Fibroblast of lung (primary cell): ENCODE measurements around the gene BBS9. TPM values are rescaled to one million over a fixed set of nuclear protein-coding genes. Genes with fewer than 3 reads are reported as not detected.

Source experiments
- DNase-seq, 2 donors: peaks; one replicate each; pipeline versions ENCODE4 v3.0.0 to v3.0.0-alpha.2; 2010; ENCODE audit warnings: low read depth in 2 of 2
- H2AFZ ChIP-seq: 2 replicates; pipeline ENCODE4 v1.5.1; 2012; ENCODE audit warnings: low read length, control low read depth, inconsistent platforms
- H3K27ac ChIP-seq: 2 replicates; pipeline ENCODE4 v1.5.1; 2011; ENCODE audit warnings: low read length, control low read depth; ENCODE audit not compliant: insufficient read depth
- H3K27me3 ChIP-seq: 2 replicates; pipeline ENCODE4 v1.5.1; 2011; ENCODE audit warnings: mild to moderate bottlenecking, low read length; ENCODE audit not compliant: control insufficient read depth, insufficient read depth
- H3K36me3 ChIP-seq: 2 replicates; pipeline ENCODE4 v1.5.1; 2011; ENCODE audit warnings: low read length; ENCODE audit not compliant: control insufficient read depth, insufficient read depth
- H3K4me1 ChIP-seq: 2 replicates; pipeline ENCODE4 v1.5.1; 2011; ENCODE audit warnings: low read length; ENCODE audit not compliant: control insufficient read depth, insufficient read depth; ENCODE audit errors: extremely low read depth
- H3K4me2 ChIP-seq: 2 replicates; pipeline ENCODE4 v1.5.1; 2011; ENCODE audit warnings: low read length, control low read depth; ENCODE audit not compliant: insufficient read depth; ENCODE audit errors: extremely low read depth
- H3K4me3 ChIP-seq, 4 experiments: fragments of 200-600 bp in 1 of 4; sonication (generic) in 1 of 4; replicated peaks in 1 of 4; 2 replicates each; pipeline ENCODE4 v1.5.1; 2011 to 2016; ENCODE audit warnings: low read length in 4 of 4, low read depth in 3 of 4, mild to moderate bottlenecking in 3 of 4, control low read depth in 2 of 4, inconsistent platforms in 1 of 4, mixed read lengths in 1 of 4; ENCODE audit not compliant: insufficient read depth in 1 of 4; ENCODE audit errors: control extremely low read depth in 1 of 4
- H3K79me2 ChIP-seq: 2 replicates; pipeline ENCODE4 v1.5.1; 2012; ENCODE audit warnings: mild to moderate bottlenecking, low read length, inconsistent platforms; ENCODE audit not compliant: control insufficient read depth, insufficient read depth
- H3K9ac ChIP-seq: 2 replicates; pipeline ENCODE4 v1.5.1; 2011; ENCODE audit warnings: mild to moderate bottlenecking, low read length, control low read depth; ENCODE audit not compliant: insufficient read depth
- H3K9me3 ChIP-seq: 2 replicates; pipeline ENCODE4 v1.5.1; 2012; ENCODE audit warnings: low read depth, low read length; ENCODE audit not compliant: control insufficient read depth, insufficient read depth
- H4K20me1 ChIP-seq: 2 replicates; pipeline ENCODE4 v1.5.1; 2011; ENCODE audit warnings: low read length; ENCODE audit not compliant: control insufficient read depth, insufficient read depth; ENCODE audit errors: extremely low read depth
- EZH2 ChIP-seq: IDR thresholded peaks from 2 replicates; pipeline ENCODE4 v1.5.1; 2012; ENCODE audit warnings: low read length, control low read depth, mild to moderate bottlenecking; ENCODE audit errors: missing control alignments
- polyA plus RNA-seq, 2 donors: library from polyadenylated mRNA; depleted of rRNA in 1 of 2; stranded (reverse) in 1 of 2; unstranded in 1 of 2; fragments of >200 nt; gene quantifications; 2 replicates each; pipeline ENCODE4 v1.2.1, GENCODE V29; 2011 to 2012; ENCODE audit warnings: missing spikeins in 1 of 2
- total RNA-seq: library from RNA; depleted of rRNA; stranded (reverse); fragments of >200 nt; gene quantifications from 2 replicates; pipeline ENCODE4 v1.2.1, GENCODE V29; 2014
- TF ChIP-seq, protein P1 (sequence below), 2 donors: IDR thresholded peaks in 1 of 2; conservative IDR thresholded peaks in 1 of 2; 1 replicate in 1 of 2; 2 replicates in 1 of 2; pipeline ENCODE4 v1.5.1; 2011 to 2012; ENCODE audit warnings: low read length in 2 of 2, control low read depth in 1 of 2, inconsistent platforms in 1 of 2, low read depth in 1 of 2, mild to moderate bottlenecking in 1 of 2

Gene BBS9
- total and polyA plus RNA-seq, 2 donors (not counting 1 experiment from before 2014, with no cell fraction given): 19.1 to 26.9 TPM

DNA sequence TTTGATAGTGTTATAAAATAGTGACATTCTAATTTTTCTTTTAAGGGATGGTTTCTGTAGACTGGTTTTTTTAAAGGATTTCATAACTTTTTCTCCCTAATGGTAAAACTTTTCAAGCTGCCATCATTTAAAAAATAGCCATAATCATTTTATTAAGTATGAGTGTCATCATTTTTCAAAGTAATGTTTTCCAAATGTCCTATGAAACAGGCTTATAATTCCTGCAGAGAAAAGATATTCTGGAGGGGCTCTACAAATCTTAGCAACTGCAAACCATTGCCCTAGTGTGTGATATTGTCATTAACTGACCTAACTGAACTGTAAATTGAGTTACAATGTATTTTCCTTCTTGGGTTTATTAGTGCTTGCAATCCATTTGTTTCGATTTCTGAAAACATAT lies 226.0 kb downstream of the BBS9 start:
- TF ChIP-seq, protein P1, sequence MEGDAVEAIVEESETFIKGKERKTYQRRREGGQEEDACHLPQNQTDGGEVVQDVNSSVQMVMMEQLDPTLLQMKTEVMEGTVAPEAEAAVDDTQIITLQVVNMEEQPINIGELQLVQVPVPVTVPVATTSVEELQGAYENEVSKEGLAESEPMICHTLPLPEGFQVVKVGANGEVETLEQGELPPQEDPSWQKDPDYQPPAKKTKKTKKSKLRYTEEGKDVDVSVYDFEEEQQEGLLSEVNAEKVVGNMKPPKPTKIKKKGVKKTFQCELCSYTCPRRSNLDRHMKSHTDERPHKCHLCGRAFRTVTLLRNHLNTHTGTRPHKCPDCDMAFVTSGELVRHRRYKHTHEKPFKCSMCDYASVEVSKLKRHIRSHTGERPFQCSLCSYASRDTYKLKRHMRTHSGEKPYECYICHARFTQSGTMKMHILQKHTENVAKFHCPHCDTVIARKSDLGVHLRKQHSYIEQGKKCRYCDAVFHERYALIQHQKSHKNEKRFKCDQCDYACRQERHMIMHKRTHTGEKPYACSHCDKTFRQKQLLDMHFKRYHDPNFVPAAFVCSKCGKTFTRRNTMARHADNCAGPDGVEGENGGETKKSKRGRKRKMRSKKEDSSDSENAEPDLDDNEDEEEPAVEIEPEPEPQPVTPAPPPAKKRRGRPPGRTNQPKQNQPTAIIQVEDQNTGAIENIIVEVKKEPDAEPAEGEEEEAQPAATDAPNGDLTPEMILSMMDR (conservative IDR thresholded peaks at IDR 0.05 in 1 of 2, IDR thresholded peaks at IDR 0.05 in 1 of 2; ENCODE audit: low read depth in 1 of 2, low read length in 2 of 2): no peak
- Histone ChIP-seq H3K4me2 (no peak overlapping the region), H3K79me2 (no peaks in the 10 kb centered on the region), H4K20me1 (no peaks in the 10 kb centered on the region), H3K4me1 (no peaks in the 10 kb centered on the region), H3K27ac (no peak overlapping the region), H3K9me3 (no peaks in the 10 kb centered on the region), H2AFZ (no peak overlapping the region), H3K27me3 (no peaks in the 10 kb centered on the region), H3K36me3 (no peaks in the 10 kb centered on the region), H3K4me3 (no peak overlapping the region), H3K9ac (no peak overlapping the region)
- no peak for DNase-seq

DNA sequence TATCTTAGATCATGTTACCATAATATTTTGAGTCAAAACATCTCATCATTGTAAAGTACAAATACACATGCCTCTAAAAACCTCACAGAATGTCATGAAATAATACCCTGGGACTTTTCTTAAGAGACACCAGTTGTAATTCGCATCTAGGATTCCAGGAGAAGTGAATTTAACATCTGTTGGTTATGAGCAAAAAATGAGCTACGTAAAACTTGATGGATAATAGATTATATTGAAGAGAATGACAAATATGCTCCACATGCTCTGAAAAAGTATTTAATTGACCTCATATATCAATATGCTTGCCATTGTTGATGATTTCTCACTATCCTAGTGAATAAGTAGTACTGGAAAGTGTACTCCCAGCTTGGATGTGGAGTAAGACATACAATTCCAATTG lies 227.0 kb downstream of the BBS9 start:
- Histone ChIP-seq H3K79me2 (no peaks in the 10 kb centered on the region), H3K36me3 (no peaks in the 10 kb centered on the region), H3K4me1 (no peaks in the 10 kb centered on the region), H3K27me3 (no peaks in the 10 kb centered on the region), H3K9ac (no peak overlapping the region), H4K20me1 (no peaks in the 10 kb centered on the region), H3K27ac (no peak overlapping the region), H3K4me2 (no peak overlapping the region), H2AFZ (no peak overlapping the region), H3K9me3 (no peaks in the 10 kb centered on the region), H3K4me3 (no peak overlapping the region)
- no peak for DNase-seq
- TF ChIP-seq, protein P1 (conservative IDR thresholded peaks at IDR 0.05 in 1 of 2, IDR thresholded peaks at IDR 0.05 in 1 of 2; ENCODE audit: low read depth in 1 of 2, low read length in 2 of 2): no peak
- no peak for TF ChIP-seq EZH2

DNA sequence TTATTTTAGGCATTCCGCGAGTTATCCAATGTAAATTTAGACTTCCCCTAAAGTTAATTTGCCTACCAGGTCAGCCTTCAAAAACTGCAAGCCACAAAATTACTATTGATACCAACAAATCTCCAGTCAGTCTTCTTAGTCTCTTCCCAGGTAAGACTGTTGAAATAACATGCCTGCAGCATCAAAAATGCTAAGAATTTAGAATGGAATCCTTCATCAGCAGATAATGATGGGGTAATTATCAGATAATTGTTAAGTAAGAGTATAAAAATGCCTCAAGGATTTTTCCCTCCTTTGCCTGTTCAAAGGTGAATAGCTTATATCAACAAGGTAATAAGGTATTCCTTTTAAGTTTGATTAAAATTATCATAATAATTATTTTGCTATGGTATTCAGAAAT lies 228.5 kb downstream of the BBS9 start:
- H3K9ac ChIP-seq: no peak overlapping the region
- H4K20me1 ChIP-seq: no peaks in the 10 kb centered on the region
- H2AFZ ChIP-seq: no peak overlapping the region
- H3K27me3 ChIP-seq: no peaks in the 10 kb centered on the region
- no peaks in the 10 kb centered on the region for H3K9me3 ChIP-seq
- no peaks in the 10 kb centered on the region for H3K79me2 ChIP-seq
- H3K4me3 ChIP-seq: no peak overlapping the region
- DNase-seq: no peak
- TF ChIP-seq, protein P1 (conservative IDR thresholded peaks at IDR 0.05 in 1 of 2, IDR thresholded peaks at IDR 0.05 in 1 of 2; ENCODE audit: low read depth in 1 of 2, low read length in 2 of 2): no peak
- TF ChIP-seq EZH2: no peak
- no peaks in the 10 kb centered on the region for H3K36me3 ChIP-seq
- H3K4me1 ChIP-seq: no peaks in the 10 kb centered on the region
- H3K4me2 ChIP-seq: no peak overlapping the region
- no peak overlapping the region for H3K27ac ChIP-seq
